Activated CD8-positive, alpha-beta memory T cell treated with anti-CD3 and anti-CD28 coated beads for 24 hours (primary cell): ENCODE measurements around the gene BMF.
"Not testable (repeated sequence)": the region's sequence is repeated elsewhere in the genome, so short reads cannot be mapped to it uniquely, and the experiment has no call there.

Experiments used
- DNase-seq: peaks from one replicate; pipeline ENCODE4 v3.0.0-alpha.2; 2020

BMF gene

DNA sequence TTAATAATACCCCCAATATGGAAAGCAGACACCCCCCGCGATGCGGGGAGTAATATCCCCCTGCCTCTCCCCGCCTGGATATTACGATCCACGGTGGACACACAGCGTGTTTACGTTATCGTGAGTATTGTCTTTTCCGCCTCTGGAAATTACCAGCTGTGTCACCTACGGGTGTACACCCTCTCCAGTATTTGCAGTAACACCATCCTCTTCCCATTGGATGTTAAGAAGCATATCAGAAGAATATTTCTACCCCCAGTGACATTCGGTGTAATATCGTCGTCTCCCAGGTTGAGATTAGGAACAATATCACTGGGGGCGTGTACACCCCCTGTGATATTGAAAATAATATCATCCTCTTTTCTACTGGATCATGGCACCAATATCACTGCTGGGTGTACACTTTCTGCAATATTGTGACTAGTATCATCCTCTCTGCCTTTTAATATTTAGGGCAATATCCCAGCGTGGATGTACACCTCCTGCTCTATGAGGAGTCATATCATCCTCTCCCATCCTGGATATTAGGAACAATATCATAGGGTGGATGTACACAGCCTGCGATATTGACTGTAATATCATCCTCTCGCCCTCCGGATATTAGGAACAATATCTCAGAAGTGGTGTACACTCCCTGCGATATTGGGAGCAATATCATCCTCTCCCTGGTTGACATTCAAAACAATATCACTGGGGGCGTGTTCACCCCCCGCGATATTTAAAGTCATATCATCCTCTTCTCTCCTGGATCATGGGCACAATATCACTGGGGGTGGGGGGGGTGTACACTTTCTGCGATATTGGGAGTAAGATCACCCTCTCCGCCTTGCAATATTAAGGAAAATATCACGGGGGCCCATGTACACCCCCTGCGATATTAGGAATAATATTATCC is 20.3 kb upstream of the BMF start:
- no peak for DNase-seq

- no peak for DNase-seq
Measured at GRCh38 chr15:40125950-40126349, 17.3 kb upstream of the BMF start.

GRCh38 chr15:40124807-40125285 is 16.2 kb upstream of the BMF start:
- DNase-seq: not testable (repeated sequence)

DNA sequence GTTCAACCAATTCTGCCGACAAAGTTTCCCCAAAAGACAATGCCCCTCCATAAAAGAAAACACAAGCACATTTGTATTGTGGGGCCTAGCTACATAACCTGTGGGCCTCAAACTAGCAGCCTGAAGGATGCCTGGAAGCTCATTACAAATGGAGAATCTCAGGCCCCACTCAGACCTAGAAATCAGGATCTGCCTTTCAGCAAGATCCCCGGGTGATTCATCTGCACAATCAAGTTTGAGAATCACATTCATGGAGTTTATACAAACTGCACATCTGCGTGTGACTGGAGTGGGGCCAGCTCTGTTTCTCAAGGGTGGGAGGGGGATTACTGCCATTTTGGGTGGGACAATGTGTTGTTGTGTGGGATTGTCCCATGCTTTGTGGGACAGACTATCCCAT is 15.7 kb upstream of the BMF start:
- peak; percentile 33 for DNase-seq

DNA sequence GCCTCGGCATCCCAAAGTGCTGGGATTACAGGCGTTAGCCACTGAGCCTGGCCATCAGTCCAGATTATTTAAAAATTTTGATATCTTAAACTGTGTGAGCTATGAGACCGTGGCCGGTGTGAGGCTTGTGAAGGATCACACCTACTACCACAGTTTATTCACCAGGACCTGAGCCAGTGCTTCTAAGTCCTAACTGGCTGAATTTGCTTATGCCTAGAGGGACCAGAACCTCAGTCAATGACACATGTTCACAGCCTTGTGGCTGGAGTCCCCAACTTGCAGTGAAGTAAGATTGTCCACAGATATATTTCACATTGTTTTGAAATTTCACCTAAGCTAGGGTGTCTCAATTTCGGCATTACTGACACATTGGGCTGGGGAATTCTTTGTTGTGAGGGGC is 15.2 kb upstream of the BMF start:
- not testable (repeated sequence) for DNase-seq

DNA sequence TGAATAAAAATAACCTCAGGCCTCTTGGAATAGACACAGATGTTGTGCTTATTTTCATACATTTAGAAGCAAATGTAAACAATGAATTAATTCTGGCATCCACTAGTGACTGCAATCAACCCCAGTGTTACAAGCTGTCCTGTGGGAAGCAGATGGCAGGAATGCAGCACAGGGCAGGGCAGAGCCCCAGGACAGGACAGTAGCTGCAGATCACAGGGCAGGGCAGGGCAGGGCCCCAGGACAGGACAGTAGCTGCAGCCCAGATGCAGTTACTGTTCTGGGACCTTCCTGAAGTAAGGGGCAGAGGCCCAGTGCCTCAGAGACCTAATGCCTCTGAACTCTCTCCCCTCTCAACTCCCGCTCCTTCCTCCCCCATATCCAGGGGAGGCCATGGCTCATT is 14.3 kb upstream of the BMF start:
- DNase-seq: peak; percentile 24

GRCh38 chr15:40121911-40122638 is 13.4 kb upstream of the BMF start:
- DNase-seq: peak; percentile 44

DNA sequence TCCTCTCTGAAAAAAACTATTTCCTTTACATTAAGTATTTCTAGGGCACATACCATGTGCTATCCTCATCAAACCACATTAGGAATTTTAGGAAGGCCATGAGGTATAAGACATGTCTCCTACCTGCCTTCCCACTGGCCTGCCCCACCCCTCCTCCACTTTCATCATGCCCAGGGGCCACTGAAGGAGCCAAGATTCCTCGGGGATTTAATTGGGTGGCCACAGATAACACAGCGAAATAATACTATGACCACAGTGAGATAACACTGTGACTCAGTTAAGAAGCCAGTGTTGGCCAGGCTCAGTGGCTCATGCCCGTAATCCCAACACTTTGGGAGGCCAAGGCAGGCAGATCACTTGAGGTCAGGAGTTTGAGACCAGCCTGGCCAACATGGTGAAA is 9.8 kb upstream of the BMF start:
- DNase-seq: peak; percentile 38

DNA sequence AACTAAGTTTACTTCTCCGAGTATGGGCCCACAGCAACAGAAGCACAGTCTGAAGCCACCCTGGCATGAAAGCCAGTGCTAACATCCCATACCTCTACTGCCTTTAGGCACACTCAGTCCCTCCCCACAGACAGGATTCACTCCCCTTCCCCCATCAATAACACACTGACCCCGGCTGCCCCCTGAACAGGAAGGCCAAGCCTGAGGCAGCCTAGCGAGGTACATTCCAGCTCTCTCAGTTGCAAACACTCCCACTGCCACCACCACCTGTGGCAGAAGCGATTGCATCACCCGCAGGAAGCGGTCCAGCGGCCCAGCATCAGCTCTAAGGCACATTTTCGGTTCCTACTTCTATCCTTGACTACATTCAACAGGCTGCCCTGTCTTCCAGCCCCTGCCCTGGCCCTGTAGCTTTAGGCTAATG is 7.0 kb upstream of the BMF start:
- peak; percentile 75 for DNase-seq

DNA sequence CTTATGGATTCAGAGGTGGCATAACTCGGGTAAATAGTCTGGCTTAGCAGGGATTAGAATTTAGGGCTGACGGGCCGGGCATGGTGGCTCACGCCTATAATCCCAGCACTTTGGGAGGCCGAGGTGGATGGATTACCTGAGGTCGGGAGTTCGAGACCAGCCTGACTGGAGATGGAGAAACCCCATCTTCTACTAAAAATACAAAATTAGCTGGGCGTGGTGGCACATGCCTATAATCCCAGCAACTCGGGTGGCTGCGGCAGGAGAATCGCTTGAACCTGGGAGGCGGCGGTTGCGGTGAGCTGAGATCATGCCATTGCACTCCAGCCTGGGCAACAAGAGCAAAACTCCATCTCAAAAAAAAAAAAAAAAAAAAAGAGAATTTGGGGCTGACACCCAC is 6.4 kb upstream of the BMF start:
- not testable (repeated sequence) for DNase-seq

GRCh38 chr15:40114218-40114617 is 5.5 kb upstream of the BMF start:
- DNase-seq: no peak

- DNase-seq: no peak
Measured at GRCh38 chr15:40112789-40113188, 4.1 kb upstream of the BMF start.

GRCh38 chr15:40111888-40112287 is 3.2 kb upstream of the BMF start:
- no peak for DNase-seq

DNA sequence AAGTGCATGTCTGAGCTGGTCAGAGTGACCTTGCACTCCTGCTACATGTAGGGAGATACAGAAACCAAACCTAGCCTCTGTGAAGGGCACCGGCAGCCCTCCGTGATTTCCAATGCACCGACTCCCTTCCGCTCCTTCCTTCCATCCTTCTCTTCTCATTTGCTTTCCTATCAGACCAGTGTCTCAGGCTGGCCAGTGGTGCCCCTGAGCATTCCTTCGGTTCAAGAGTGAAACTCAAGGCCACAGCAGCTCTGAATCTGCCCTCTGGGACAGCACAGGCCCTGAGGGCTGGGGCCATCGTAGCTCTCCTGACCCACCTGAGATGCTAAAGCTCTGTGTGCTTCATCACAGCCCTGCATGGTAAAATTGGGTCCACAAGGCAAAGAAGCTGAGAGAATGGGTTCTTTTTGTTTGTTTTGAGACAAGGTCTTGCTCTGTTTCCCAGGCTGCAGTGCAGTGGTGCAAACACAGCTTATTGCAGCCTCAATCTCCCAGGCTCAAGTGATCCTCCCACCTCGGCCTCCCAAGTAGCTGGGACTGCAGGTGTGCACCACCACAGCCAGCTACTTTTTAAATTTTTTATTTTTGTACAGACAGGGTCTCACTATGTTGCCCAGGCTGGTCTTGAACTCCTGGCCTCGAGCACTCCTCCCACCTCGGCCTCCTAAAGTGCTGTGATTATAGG is 2.3 kb upstream of the BMF start:
- no peak for DNase-seq

DNA sequence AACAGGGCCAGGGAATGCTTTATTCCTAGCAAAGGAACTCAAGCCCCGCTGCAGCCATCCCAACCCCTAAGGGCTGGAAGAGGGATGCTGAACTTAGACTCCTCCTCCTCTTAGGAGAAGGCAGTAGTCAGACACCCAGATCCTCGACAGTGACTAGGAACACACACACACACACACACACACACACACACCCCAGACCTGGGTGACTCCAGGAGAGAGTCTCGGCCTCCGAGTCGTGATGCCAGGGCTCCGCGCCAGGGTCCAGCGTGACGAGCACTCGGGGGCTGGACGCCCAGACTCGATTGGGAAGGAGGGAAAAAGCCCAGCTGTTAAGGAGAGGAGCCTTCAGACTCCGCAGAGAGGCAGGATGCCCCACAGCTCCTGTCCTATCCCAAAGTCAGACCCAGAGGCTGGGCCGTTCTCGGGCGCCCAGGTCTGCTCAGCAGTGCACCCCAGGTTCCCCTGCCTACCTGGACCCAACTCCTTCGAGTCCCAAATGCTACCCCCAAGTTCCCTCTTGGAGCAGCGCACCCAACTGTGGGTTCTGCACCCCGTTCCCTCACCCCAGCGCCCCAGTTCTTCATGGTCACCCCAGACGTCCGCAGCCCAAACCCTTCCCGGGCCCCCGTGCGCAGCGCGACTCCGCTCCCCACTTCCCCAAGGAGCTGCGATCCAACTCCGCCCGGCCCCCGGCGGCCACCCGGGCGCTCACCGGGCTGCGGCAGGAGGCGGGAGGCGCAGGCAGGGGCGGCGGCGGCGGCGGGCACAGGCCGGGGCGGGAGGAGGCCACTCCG is 421 bp downstream of the BMF start:
- DNase-seq: no peak

GRCh38 chr15:40106203-40107161 is 2.2 kb downstream of the BMF start:
- DNase-seq: peak; percentile 68

DNA sequence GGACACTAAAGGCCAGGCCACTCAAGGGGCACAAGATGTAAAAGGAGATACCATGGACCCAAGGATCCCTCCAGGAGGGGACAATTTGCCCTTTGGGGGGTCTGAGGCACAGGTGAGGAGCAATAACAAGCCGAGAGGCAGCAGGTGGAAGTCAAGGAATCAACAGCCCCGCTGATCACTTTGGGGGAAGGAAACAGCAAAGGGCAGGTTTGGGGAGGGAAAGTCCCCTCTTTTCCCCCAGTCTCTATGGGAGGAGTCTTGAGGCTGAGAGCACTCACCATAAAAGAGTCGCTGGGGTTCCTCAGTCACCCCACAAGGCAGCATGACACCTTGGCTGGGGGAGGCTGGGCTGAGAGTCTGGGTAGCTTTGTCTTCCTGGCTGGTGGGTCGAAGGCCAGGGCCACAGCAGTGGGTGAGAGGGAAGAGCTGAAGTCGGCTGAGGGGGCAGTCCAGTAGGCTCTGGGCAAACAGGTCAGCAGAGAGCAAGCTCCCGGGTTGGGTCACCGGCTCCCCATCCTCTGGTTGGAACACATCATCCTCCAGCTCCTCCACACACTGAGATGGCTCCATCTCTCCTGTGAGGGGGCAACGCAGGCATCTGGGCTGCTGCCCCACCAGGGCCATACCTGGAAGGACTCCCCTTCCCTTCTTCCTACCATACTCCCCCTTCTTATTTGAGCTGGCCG is 3.0 kb downstream of the BMF start:
- DNase-seq: peak; percentile 72

DNA sequence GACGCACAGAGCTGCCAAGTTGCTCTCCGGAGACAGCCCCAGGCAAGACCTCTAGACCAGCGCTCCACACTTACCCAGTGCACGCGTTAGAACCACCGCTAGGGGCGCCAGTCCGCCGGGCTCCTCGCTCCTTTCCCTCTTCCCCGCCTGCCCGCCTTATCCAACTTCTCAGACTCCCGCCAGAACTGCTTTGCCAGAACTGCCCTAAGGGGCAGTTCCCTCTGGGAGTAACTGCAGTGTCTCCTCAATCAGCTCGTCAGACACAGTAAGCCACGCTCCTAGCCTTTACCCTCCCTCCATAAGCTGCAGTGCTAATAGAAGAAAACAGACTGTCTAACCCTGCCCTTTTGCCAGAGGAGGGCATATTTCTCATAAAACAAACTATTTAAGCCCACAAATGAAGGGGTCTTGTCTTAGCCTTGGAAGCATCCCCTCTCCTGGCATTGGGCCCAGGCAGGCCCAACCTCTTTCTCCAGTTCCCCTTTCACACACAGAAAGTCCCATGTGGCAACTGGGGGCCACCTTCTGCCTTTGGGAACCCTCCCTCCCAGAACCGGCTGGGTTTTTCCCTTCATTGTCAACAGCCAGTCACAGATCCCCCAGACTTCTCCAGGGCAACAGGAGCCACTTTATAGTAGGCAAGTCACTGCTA is 3.7 kb downstream of the BMF start:
- DNase-seq: peak; percentile 93

DNA sequence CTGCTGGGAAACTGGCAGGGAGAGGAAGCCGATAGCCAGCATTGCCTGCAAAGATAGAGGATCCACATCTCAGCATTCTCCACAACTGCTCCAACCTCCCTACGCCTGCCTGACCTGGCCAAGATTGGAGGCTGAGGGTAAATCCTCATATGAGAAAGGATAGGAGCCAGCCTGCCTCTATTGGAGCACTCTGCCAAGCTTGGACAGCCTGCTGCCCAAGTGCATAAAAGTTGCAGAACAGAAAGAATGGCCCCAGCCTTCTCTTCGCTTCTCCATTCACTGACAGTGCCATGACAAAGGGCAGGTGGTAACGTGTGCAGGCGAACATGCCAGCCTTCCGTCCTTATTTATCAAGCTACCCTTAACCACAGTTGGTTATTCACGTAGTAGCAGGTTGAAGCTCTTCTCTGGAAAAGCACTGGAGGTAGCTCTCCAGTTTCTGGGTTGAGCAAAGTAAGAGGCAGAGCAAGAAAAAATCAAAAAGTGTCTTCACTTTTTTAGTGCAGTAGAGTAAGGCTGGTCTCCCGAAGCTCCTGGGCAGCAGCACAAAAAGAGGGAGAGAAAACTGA is 4.3 kb downstream of the BMF start:
- no peak for DNase-seq

- DNase-seq: no peak
Measured at GRCh38 chr15:40103864-40104271, 4.8 kb downstream of the BMF start.
